ENCODE measurements around the gene GARIN3.

GARIN3 gene

DNA sequence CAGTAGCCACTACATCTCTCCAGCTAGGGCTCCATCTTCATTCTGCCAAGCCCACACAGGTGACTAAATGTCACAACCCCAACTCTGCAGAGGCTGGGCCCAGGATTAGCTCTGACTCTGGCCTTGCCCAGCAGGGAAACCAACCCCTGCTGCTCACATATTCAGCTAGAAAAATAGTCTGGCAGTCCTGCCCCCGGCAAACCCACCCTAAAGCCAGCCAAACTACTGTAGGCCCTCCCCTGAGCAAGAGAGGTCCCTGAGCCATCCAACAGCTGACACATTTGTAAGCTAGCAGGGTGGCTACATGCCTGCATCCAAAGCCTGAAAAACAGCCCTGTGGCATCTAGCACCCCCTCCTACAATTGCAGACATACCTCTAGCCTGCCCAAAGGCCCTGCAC lies 46.0 kb downstream of the GARIN3 start:
- TF ChIP-seq, protein P1, sequence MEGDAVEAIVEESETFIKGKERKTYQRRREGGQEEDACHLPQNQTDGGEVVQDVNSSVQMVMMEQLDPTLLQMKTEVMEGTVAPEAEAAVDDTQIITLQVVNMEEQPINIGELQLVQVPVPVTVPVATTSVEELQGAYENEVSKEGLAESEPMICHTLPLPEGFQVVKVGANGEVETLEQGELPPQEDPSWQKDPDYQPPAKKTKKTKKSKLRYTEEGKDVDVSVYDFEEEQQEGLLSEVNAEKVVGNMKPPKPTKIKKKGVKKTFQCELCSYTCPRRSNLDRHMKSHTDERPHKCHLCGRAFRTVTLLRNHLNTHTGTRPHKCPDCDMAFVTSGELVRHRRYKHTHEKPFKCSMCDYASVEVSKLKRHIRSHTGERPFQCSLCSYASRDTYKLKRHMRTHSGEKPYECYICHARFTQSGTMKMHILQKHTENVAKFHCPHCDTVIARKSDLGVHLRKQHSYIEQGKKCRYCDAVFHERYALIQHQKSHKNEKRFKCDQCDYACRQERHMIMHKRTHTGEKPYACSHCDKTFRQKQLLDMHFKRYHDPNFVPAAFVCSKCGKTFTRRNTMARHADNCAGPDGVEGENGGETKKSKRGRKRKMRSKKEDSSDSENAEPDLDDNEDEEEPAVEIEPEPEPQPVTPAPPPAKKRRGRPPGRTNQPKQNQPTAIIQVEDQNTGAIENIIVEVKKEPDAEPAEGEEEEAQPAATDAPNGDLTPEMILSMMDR (IDR thresholded peaks at IDR 0.05; ENCODE audit: insufficient read depth, low read depth, low read length, missing control alignments), result no peak
- no peak for DNase-seq (ENCODE audit: low read depth)
- H3K4me3 ChIP-seq (ENCODE audit: low read length), result no peak overlapping the region

DNA sequence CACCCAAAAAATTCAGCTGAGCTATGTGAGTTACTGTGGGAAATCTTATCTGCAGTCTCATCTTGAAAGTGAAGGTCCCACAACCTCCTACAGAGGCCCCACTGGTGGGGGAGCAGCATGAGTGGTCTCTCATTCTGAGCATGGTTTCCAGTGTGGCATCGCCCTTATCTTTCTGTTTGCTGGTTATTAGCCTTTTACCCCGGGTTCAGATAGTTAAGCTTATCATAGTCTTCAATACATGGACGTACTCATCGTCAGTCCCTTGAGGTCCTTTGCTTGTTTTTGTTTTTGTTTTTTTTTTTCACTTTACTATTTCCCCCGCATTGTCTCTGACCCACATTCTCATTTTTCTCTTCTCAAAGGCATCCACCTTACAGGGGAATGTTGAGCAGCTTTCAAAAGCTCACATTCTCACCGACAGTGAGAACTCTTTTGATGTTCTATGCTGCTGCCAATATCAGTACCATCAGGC lies 49.5 kb downstream of the GARIN3 start:
- no peak for DNase-seq (ENCODE audit: low read depth)
- no peak overlapping the region for H3K4me3 ChIP-seq (ENCODE audit: low read length)
- TF ChIP-seq, protein P1 (IDR thresholded peaks at IDR 0.05; ENCODE audit: insufficient read depth, low read depth, low read length, missing control alignments), result no peak

DNA sequence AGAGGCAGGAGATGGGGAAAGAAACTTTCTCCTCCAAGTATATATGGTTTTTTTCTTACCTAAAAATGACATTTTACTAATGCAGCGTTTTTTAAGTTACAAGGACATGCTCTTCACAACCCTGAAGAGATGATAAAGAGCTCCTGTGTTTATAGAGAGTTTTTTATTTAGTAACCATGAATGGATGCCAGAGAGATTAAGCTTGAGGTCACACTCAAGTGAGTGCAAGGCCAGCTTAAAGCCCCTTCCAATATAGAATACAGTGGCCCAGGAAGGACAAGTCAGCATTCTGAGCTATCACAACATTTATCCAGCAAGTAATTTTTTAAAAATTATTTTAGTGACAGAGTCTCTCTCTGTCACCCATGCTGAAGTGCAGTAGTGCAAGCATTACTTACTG lies 50.6 kb downstream of the GARIN3 start:
- TF ChIP-seq, protein P1 (IDR thresholded peaks at IDR 0.05; ENCODE audit: insufficient read depth, low read depth, low read length, missing control alignments), result no peak
- no peak overlapping the region for H3K4me3 ChIP-seq (ENCODE audit: low read length)
- DNase-seq (ENCODE audit: low read depth), result no peak

DNA sequence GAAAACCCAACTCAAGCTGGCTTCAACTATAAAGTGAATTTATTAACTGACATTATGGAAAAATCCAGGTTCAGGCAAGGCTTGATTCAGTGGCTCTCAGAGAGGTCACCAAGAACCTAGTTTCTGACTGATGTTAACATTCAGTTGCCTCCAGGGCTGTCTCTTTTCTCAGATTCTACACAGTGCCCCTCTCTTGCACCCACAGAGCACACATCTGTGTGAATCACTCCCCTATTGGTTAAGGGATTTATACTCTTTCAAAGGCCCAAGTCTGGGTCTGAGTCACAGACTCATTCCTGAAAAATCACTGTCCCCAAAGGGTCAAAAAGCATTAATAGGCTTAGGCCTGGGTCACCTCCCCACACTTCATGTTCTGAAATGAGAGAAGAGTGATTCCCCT lies 51.1 kb downstream of the GARIN3 start:
- TF ChIP-seq, protein P1 (IDR thresholded peaks at IDR 0.05; ENCODE audit: insufficient read depth, low read depth, low read length, missing control alignments), result no peak
- no peak overlapping the region for H3K4me3 ChIP-seq (ENCODE audit: low read length)

DNA sequence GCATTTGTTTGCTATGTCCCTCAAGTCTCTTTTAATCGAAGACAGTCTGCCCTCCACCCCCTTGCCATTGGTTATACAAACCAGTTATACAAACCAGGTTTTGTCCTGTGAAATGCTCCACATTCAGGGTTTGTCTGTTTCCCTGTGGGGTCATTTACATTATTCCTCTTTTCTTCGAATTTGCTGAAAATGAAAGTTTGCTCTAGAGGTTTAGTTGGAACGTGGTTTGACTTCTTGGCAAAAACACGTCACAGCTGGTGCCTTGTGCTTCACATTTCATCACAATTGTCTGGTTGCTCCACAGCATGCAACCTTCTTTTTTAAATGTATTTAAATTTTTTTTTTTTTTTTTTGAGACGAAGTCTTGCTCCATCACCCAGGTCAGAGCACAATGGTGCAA lies 53.1 kb downstream of the GARIN3 start:
- no peak for DNase-seq (ENCODE audit: low read depth)
- H3K4me3 ChIP-seq (ENCODE audit: low read length), result no peak overlapping the region
- TF ChIP-seq, protein P1 (IDR thresholded peaks at IDR 0.05; ENCODE audit: insufficient read depth, low read depth, low read length, missing control alignments), result no peak

More for the DNA sequence above, 51.1 kb downstream of the GARIN3 start:
- no peak for DNase-seq (ENCODE audit: low read depth)

Data from epithelial cell of esophagus (primary cell).